ENCODE measurements around the gene ENPEP. TPM values are rescaled to one million over a fixed set of nuclear protein-coding genes. Genes with fewer than 3 reads are reported as not detected.

The ENPEP gene
- total RNA-seq, 1 experiment from 2014 or later, result 13.2 TPM

DNA sequence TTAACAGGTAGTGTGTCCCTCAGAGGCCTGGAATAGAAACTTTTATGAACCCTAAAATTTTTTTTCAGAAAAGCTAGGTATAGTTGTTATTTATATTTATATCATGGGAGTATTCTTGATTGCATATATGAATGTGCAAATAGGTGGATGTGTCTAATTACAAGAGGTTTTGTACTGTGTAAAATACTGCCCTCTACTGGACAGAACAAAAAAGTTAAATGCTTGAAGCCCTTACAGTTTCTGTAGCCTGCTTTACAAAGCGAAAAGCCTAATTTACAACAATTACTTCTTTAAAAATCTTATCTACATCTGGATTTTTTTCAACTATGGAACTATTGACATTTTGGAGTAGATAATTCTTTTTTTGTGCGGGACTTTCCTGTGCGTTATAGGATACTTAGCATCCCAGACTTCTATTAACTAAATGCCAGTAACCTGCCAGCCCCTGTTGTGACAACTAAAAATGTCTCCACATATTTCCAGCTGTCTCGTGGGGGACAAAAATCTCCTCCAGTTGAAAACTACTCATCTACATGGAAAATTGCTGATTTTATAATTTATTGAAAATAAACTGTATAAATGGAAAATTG is 35.1 kb downstream of the ENPEP start:
- Histone ChIP-seq H3K9me3 (ENCODE audit: low read depth, low read length, poor library complexity, severe bottlenecking) (no peaks in the 10 kb centered on the region), H3K36me3 (ENCODE audit: insufficient read depth, low read length, poor library complexity, severe bottlenecking) (no peaks in the 10 kb centered on the region), H3K4me3 (ENCODE audit: low read depth, low read length, poor library complexity, severe bottlenecking) (no peak overlapping the region), H3K27ac (ENCODE audit: low read depth, low read length, poor library complexity, severe bottlenecking) (no peak overlapping the region), H3K4me1 (ENCODE audit: insufficient read depth, low read length, poor library complexity, severe bottlenecking) (peaks cover 25% of the 10 kb centered on the region), H3K27me3 (replicated peaks; ENCODE audit: insufficient read depth, low read depth, low read length, poor library complexity) (no peaks in the 10 kb centered on the region)
- BruUV-seq (replicated peaks), result no TSS peak
- TF ChIP-seq EZH2 (IDR thresholded peaks at IDR 0.05; ENCODE audit: borderline replicate concordance, low read depth, low read length, poor library complexity, severe bottlenecking), result no peak
- TF ChIP-seq CTCF (conservative IDR thresholded peaks at IDR 0.05; ENCODE audit: low read depth, low read length), result peak; percentile 75
- DNase-seq (ENCODE audit: low spot score), result peak; percentile 85
- CTCF ChIA-PET, result interaction anchor here (0.7 to 5.0 kb wide), 2 partner anchors 167 to 196 kb away, joined by 5 to 46 read pairs; no protein-coding TSS in a partner anchor
- POLR2A ChIA-PET (ENCODE audit: low non-redundant PET), result no interaction called here
- intact Hi-C loops (cut with micrococcal nuclease; ENCODE audit: unreplicated experiment), result loop anchor here (2.0 kb wide), 2 partner anchors 196 to 314 kb away; no protein-coding TSS in a partner anchor

GRCh38 chr4:110512901-110513300 is 36.9 kb downstream of the ENPEP start:
- Histone ChIP-seq H3K27me3 (replicated peaks; ENCODE audit: insufficient read depth, low read depth, low read length, poor library complexity) (no peaks in the 10 kb centered on the region), H3K36me3 (ENCODE audit: insufficient read depth, low read length, poor library complexity, severe bottlenecking) (no peaks in the 10 kb centered on the region), H3K4me1 (ENCODE audit: insufficient read depth, low read length, poor library complexity, severe bottlenecking) (peaks cover 25% of the 10 kb centered on the region), H3K27ac (ENCODE audit: low read depth, low read length, poor library complexity, severe bottlenecking) (no peak overlapping the region), H3K4me3 (ENCODE audit: low read depth, low read length, poor library complexity, severe bottlenecking) (no peak overlapping the region), H3K9me3 (ENCODE audit: low read depth, low read length, poor library complexity, severe bottlenecking) (no peaks in the 10 kb centered on the region)
- DNase-seq (ENCODE audit: low spot score), result peak; percentile 47
- BruUV-seq (replicated peaks), result no TSS peak
- intact Hi-C loops (cut with micrococcal nuclease; ENCODE audit: unreplicated experiment), result no loop called here
- POLR2A ChIA-PET (ENCODE audit: low non-redundant PET), result no interaction called here
- no peak for TF ChIP-seq CTCF (conservative IDR thresholded peaks at IDR 0.05; ENCODE audit: low read depth, low read length)
- TF ChIP-seq EZH2 (IDR thresholded peaks at IDR 0.05; ENCODE audit: borderline replicate concordance, low read depth, low read length, poor library complexity, severe bottlenecking), result no peak
- CTCF ChIA-PET, result interaction anchor here (1.6 kb wide), 1 partner anchor 168 kb away, joined by 4 read pairs; no protein-coding TSS in a partner anchor

DNA sequence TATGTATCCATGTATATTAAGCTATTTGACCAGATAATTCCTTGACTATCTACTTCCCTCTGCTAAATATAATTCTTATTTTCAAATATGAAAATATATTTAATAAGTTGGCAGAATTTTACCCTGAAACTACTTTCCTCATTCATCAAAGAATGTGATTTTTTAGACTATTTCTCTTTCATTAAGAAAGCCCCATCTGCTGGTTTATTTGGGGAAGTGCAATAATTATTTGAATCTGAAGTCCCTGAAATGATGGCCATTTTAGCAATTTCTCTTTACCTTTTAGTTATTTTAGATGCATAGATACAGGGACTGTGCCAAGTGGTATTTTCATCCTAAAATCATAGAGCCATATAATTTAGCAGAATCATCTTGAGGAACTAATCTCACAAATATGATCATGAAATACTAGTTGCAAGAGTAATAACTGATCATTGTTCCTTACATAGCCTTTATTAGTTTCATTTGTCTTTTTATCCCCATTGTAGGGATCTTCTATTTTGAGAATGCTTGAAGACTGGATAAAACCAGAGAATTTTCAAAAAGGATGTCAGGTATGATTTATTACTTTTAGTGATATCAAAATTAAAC is 39.0 kb downstream of the ENPEP start:
- intact Hi-C loops (cut with micrococcal nuclease; ENCODE audit: unreplicated experiment), result loop anchor here (2.0 to 5.0 kb wide), 3 partner anchors 510 to 1117 kb away; no protein-coding TSS in a partner anchor
- DNase-seq (ENCODE audit: low spot score), result peak; percentile 78
- H3K36me3 ChIP-seq (ENCODE audit: insufficient read depth, low read length, poor library complexity, severe bottlenecking), result no peaks in the 10 kb centered on the region
- ChIA-PET CTCF (interaction anchor here (1.1 to 1.2 kb wide), 2 partner anchors 170 to 171 kb away, joined by 6 to 8 read pairs; no protein-coding TSS in a partner anchor), POLR2A (ENCODE audit: low non-redundant PET) (no interaction called here)
- H3K27ac ChIP-seq (ENCODE audit: low read depth, low read length, poor library complexity, severe bottlenecking), result no peak overlapping the region
- H3K4me3 ChIP-seq (ENCODE audit: low read depth, low read length, poor library complexity, severe bottlenecking), result peak overlapping the region; percentile 55
- H3K27me3 ChIP-seq (replicated peaks; ENCODE audit: insufficient read depth, low read depth, low read length, poor library complexity), result no peaks in the 10 kb centered on the region
- H3K4me1 ChIP-seq (ENCODE audit: insufficient read depth, low read length, poor library complexity, severe bottlenecking), result peaks cover 25% of the 10 kb centered on the region
- BruUV-seq (replicated peaks), result no TSS peak
- TF ChIP-seq CTCF (conservative IDR thresholded peaks at IDR 0.05; ENCODE audit: low read depth, low read length), result peak; percentile 74
- TF ChIP-seq EZH2 (IDR thresholded peaks at IDR 0.05; ENCODE audit: borderline replicate concordance, low read depth, low read length, poor library complexity, severe bottlenecking), result no peak
- H3K9me3 ChIP-seq (ENCODE audit: low read depth, low read length, poor library complexity, severe bottlenecking), result no peaks in the 10 kb centered on the region
